Fibroblast of lung (primary cell): Measurements from ENCODE around the gene SSH2.

Experiments used
- EZH2 ChIP-seq: IDR thresholded peaks from 2 replicates; pipeline ENCODE4 v1.5.1; 2012; ENCODE audit warnings: low read length, control low read depth, mild to moderate bottlenecking; ENCODE audit errors: missing control alignments
- TF ChIP-seq, protein P1 (sequence below), 2 donors: IDR thresholded peaks in 1 of 2; conservative IDR thresholded peaks in 1 of 2; 1 replicate in 1 of 2; 2 replicates in 1 of 2; pipeline ENCODE4 v1.5.1; 2011 to 2012; ENCODE audit warnings: low read length in 2 of 2, control low read depth in 1 of 2, inconsistent platforms in 1 of 2, low read depth in 1 of 2, mild to moderate bottlenecking in 1 of 2

DNA sequence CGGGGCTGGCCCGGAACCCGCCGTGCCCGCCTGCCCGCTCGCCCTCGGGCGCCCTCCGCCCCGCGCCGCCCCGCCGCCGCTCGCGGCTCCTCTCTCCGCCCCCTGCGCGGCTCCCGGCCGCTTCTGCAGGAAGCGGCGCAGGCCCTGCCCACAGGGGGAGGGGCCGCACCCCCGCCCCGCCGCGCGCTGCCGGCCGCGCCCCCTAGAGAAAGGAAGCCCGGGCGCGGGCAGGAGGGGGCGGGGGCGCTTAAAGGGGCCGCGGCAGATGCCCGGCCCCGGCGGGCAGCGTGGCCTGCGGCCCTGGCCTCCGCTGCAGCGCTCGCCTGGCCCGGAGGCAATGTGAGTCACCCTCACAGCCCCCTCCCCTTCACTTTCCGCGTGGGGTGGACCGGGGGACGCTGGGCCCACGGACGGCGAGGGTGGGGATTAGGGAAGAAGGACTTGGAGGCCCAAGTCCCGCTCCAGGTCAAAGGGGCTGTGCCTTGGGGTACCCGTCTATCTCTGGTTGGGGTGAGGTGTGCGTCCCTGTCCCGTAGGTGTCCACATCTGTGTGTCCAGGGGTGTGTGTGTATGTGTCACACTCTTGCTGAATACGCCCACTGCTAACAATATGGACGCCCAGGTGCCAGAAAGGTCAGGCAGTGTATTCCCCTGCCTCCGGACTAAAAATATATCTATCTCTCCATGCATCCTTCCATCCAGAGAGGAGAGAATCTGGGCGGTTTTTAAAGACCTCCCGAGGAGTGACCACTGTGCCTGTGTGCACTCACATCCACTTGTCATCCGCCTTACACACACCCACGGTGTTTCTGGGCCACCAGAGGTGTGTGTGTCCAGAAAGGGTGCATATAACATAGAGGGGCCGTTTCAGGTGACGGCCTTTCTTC is 340.3 kb downstream of the SSH2 start, which contains the start of gene GIT1:
- TF ChIP-seq, protein P1, sequence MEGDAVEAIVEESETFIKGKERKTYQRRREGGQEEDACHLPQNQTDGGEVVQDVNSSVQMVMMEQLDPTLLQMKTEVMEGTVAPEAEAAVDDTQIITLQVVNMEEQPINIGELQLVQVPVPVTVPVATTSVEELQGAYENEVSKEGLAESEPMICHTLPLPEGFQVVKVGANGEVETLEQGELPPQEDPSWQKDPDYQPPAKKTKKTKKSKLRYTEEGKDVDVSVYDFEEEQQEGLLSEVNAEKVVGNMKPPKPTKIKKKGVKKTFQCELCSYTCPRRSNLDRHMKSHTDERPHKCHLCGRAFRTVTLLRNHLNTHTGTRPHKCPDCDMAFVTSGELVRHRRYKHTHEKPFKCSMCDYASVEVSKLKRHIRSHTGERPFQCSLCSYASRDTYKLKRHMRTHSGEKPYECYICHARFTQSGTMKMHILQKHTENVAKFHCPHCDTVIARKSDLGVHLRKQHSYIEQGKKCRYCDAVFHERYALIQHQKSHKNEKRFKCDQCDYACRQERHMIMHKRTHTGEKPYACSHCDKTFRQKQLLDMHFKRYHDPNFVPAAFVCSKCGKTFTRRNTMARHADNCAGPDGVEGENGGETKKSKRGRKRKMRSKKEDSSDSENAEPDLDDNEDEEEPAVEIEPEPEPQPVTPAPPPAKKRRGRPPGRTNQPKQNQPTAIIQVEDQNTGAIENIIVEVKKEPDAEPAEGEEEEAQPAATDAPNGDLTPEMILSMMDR (conservative IDR thresholded peaks at IDR 0.05 in 1 of 2, IDR thresholded peaks at IDR 0.05 in 1 of 2; ENCODE audit: low read depth in 1 of 2, low read length in 2 of 2): no peak
- no peak for TF ChIP-seq EZH2
